Keratinocyte (primary cell): ENCODE data around the gene DET1.
"Not testable (repeated sequence)": the region's sequence is repeated elsewhere in the genome, so short reads cannot be mapped to it uniquely, and the experiment has no call there.

Source experiments
- EZH2 ChIP-seq: IDR thresholded peaks from one replicate; pipeline ENCODE4 v1.6.1; 2012; ENCODE audit warnings: inconsistent platforms, mild to moderate bottlenecking, low read length, moderate library complexity
- TF ChIP-seq, protein P1 (sequence below), 3 experiments: IDR thresholded peaks in 1 of 3; conservative IDR thresholded peaks in 1 of 3; optimal IDR thresholded peaks in 1 of 3; 2 replicates in 2 of 3; 3 replicates in 1 of 3; pipeline versions ENCODE3 to v1.5.1; 2011; ENCODE audit warnings: low read length in 3 of 3, mild to moderate bottlenecking in 3 of 3, moderate library complexity in 2 of 3, control low read depth in 1 of 3, inconsistent platforms in 1 of 3; ENCODE audit not compliant: insufficient read depth in 2 of 3; ENCODE audit errors: extremely low read depth in 1 of 3

DNA sequence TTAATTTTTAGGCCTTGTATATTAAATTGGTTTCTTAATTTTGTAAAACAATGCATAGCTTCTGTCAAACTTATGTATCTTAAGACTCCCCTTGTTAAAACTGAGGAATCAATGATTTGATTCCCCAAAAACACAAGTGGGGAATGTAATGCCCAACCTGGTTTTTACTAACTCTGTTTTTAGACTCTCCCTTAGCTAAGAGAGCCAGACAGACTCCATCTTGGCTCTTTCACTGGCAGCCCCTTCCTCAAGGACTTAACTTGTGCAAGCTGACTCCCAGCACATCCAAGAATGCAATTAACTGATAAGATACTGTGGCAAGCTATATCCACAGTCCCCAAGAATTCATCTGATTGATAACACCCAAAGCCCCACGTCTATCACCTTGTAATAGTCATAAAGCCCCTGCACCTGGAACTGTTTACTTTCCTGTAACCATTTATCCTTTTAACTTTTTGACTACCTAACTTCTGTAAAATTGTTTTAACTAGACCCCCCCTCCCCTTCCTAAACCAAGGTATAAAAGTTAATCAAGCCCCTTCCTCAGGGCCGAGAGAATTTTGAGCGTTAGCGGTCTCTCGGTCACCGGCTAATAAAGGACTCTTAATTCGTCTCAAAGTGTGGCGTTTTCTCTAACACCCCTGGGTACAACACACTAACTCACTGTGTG is 768 bp downstream of the DET1 start:
- TF ChIP-seq, protein P1, sequence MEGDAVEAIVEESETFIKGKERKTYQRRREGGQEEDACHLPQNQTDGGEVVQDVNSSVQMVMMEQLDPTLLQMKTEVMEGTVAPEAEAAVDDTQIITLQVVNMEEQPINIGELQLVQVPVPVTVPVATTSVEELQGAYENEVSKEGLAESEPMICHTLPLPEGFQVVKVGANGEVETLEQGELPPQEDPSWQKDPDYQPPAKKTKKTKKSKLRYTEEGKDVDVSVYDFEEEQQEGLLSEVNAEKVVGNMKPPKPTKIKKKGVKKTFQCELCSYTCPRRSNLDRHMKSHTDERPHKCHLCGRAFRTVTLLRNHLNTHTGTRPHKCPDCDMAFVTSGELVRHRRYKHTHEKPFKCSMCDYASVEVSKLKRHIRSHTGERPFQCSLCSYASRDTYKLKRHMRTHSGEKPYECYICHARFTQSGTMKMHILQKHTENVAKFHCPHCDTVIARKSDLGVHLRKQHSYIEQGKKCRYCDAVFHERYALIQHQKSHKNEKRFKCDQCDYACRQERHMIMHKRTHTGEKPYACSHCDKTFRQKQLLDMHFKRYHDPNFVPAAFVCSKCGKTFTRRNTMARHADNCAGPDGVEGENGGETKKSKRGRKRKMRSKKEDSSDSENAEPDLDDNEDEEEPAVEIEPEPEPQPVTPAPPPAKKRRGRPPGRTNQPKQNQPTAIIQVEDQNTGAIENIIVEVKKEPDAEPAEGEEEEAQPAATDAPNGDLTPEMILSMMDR (optimal IDR thresholded peaks at IDR 0.05 in 1 of 3, IDR thresholded peaks at IDR 0.05 in 1 of 3, conservative IDR thresholded peaks at IDR 0.05 in 1 of 3; ENCODE audit: extremely low read depth in 1 of 3, insufficient read depth in 2 of 3, low read length in 3 of 3), result not testable (repeated sequence)
- not testable (repeated sequence) for TF ChIP-seq EZH2
